Chondrocyte (in vitro differentiated cells): ENCODE results near the gene LURAP1L. TPM values are rescaled to one million over a fixed set of nuclear protein-coding genes. Genes with fewer than 3 reads are reported as not detected.

Source experiments
- DNase-seq: peaks from one replicate; pipeline ENCODE4 v3.0.0; 2021; ENCODE audit warnings: mixed read lengths, low spot score
- H3K27ac Mint-ChIP-seq: one replicate; pipeline ENCODE4 v1.8.0; 2021; ENCODE audit warnings: mild to moderate bottlenecking, moderate library complexity, mixed read lengths; ENCODE audit not compliant: unreplicated experiment
- H3K27me3 Mint-ChIP-seq: 2 replicates; pipeline ENCODE4 v1.8.0; 2021; ENCODE audit warnings: low read depth, mixed read lengths
- H3K36me3 Mint-ChIP-seq: 2 replicates; pipeline ENCODE4 v1.8.0; 2021; ENCODE audit warnings: low read depth, mixed read lengths
- H3K4me1 Mint-ChIP-seq: 2 replicates; pipeline ENCODE4 v1.8.0; 2021; ENCODE audit warnings: low read depth, mild to moderate bottlenecking, mixed read lengths
- H3K4me3 Mint-ChIP-seq: one replicate; pipeline ENCODE4 v1.8.0; 2021; ENCODE audit warnings: mild to moderate bottlenecking, moderate library complexity, mixed read lengths; ENCODE audit not compliant: unreplicated experiment
- H3K9me3 Mint-ChIP-seq: 2 replicates; pipeline ENCODE4 v1.8.0; 2021; ENCODE audit warnings: low read depth, mixed read lengths
- CTCF ChIP-seq: fragments of 200-600 bp; sonication (generic); IDR thresholded peaks from 2 replicates; pipeline ENCODE4 v1.5.0; 2021; ENCODE audit warnings: antibody characterized with exemption, mild to moderate bottlenecking, moderate library complexity
- total RNA-seq: library from RNA; stranded (reverse); gene quantifications from 3 replicates; pipeline ENCODE4 v1.2.1, GENCODE V29; 2021

LURAP1L gene
- total RNA-seq, 1 donor from 2014 or later: 67.4 TPM

- Mint-ChIP-seq H3K27me3 (no peaks in the 10 kb centered on the region), H3K9me3 (no peaks in the 10 kb centered on the region), H3K27ac (no peak overlapping the region), H3K36me3 (peaks cover 9% of the 10 kb centered on the region), H3K4me1 (peaks cover 58% of the 10 kb centered on the region), H3K4me3 (no peak overlapping the region)
- DNase-seq: no peak
- no peak for TF ChIP-seq CTCF
Observed at GRCh38 chr9:12801187-12801586, 26.4 kb downstream of the LURAP1L start.

GRCh38 chr9:12801663-12802062, 26.8 kb downstream of the LURAP1L start:
- Mint-ChIP-seq H3K4me3 (no peak overlapping the region), H3K27ac (peak overlapping the region; percentile 73), H3K27me3 (no peaks in the 10 kb centered on the region), H3K36me3 (peaks cover 8% of the 10 kb centered on the region), H3K9me3 (no peaks in the 10 kb centered on the region), H3K4me1 (peaks cover 54% of the 10 kb centered on the region)
- no peak for DNase-seq
- TF ChIP-seq CTCF: no peak

- Mint-ChIP-seq H3K36me3 (peaks cover 8% of the 10 kb centered on the region), H3K9me3 (no peaks in the 10 kb centered on the region), H3K27me3 (no peaks in the 10 kb centered on the region), H3K4me1 (peaks cover 50% of the 10 kb centered on the region), H3K27ac (peak overlapping the region; percentile 73), H3K4me3 (no peak overlapping the region)
- DNase-seq: no peak
- TF ChIP-seq CTCF: no peak
Observed at GRCh38 chr9:12802093-12802492, 27.3 kb downstream of the LURAP1L start.

GRCh38 chr9:12808569-12808968, 33.7 kb downstream of the LURAP1L start:
- peak overlapping the region; percentile 50 for H3K27ac Mint-ChIP-seq
- peaks cover 9% of the 10 kb centered on the region for H3K9me3 Mint-ChIP-seq

GRCh38 chr9:12809720-12810119, 34.9 kb downstream of the LURAP1L start:
- peaks cover 9% of the 10 kb centered on the region for H3K9me3 Mint-ChIP-seq
- H3K27ac Mint-ChIP-seq: peak overlapping the region; percentile 50

More at GRCh38 chr9:12808569-12808968, 33.7 kb downstream of the LURAP1L start:
- DNase-seq: no peak
- peaks cover 56% of the 10 kb centered on the region for H3K4me1 Mint-ChIP-seq
- TF ChIP-seq CTCF: no peak
- no peak overlapping the region for H3K4me3 Mint-ChIP-seq
- H3K36me3 Mint-ChIP-seq: peaks cover 27% of the 10 kb centered on the region
- H3K27me3 Mint-ChIP-seq: no peaks in the 10 kb centered on the region

More at GRCh38 chr9:12809720-12810119, 34.9 kb downstream of the LURAP1L start:
- no peak for DNase-seq
- TF ChIP-seq CTCF: no peak
- Mint-ChIP-seq H3K27me3 (no peaks in the 10 kb centered on the region), H3K4me1 (peaks cover 66% of the 10 kb centered on the region), H3K4me3 (no peak overlapping the region), H3K36me3 (peaks cover 27% of the 10 kb centered on the region)
